Bronchial epithelial cell (primary cell): Measurements from ENCODE around the gene ASPG. TPM values are rescaled to one million over a fixed set of nuclear protein-coding genes. Genes with fewer than 3 reads are reported as not detected.

Experiments
- DNase-seq: peaks from one replicate; pipeline ENCODE4 v3.0.0-alpha.2; 2010; ENCODE audit warnings: low read depth
- FAIRE-seq: peaks from 2 replicates; lab custom pipeline; 2011; peaks lifted over from hg19 to GRCh38; lab: Jason Lieb, UNC
- H3K27me3 ChIP-seq: 2 replicates; pipeline ENCODE4 v1.5.1; 2011; ENCODE audit warnings: low read length; ENCODE audit not compliant: control insufficient read depth, insufficient read depth
- H3K36me3 ChIP-seq: 2 replicates; pipeline ENCODE4 v1.5.1; 2011; ENCODE audit warnings: low read length; ENCODE audit not compliant: control insufficient read depth, insufficient read depth
- H3K4me3 ChIP-seq: 2 replicates; pipeline ENCODE4 v1.5.1; 2011; ENCODE audit warnings: mild to moderate bottlenecking, low read depth, low read length, control low read depth
- CTCF ChIP-seq: IDR thresholded peaks from 2 replicates; pipeline ENCODE4 v1.5.1; 2011; ENCODE audit warnings: mild to moderate bottlenecking, moderate library complexity, low read length, control low read depth, inconsistent platforms; ENCODE audit not compliant: insufficient read depth, severe bottlenecking
- total RNA-seq: library from RNA; depleted of rRNA; stranded (reverse); fragments of >200 nt; gene quantifications from 2 replicates; pipeline ENCODE4 v1.2.1, GENCODE V29; 2014

ASPG gene
- total RNA-seq, 1 donor from 2014 or later: 0.53 TPM

- no peak for DNase-seq
- TF ChIP-seq CTCF: no peak
- no peak overlapping the region for H3K4me3 ChIP-seq
- H3K27me3 ChIP-seq: no peaks in the 10 kb centered on the region
- H3K36me3 ChIP-seq: no peaks in the 10 kb centered on the region
- no peak for FAIRE-seq
These were observed 63.2 kb downstream of the ASPG start for GRCh38 chr14:104148433-104149277.

GRCh38 chr14:104149278-104149595 is 63.7 kb downstream of the ASPG start:
- DNase-seq: no peak
- Histone ChIP-seq H3K36me3 (no peaks in the 10 kb centered on the region), H3K4me3 (no peak overlapping the region), H3K27me3 (no peaks in the 10 kb centered on the region)
- TF ChIP-seq CTCF: no peak
- FAIRE-seq: no peak

- Histone ChIP-seq H3K4me3 (no peak overlapping the region), H3K36me3 (no peaks in the 10 kb centered on the region), H3K27me3 (no peaks in the 10 kb centered on the region)
- DNase-seq (no peak), FAIRE-seq (no peak)
- TF ChIP-seq CTCF: no peak
These were observed 64.2 kb downstream of the ASPG start for GRCh38 chr14:104149617-104150135.

- Histone ChIP-seq H3K4me3 (no peak overlapping the region), H3K27me3 (no peaks in the 10 kb centered on the region), H3K36me3 (no peaks in the 10 kb centered on the region)
- FAIRE-seq: no peak
- TF ChIP-seq CTCF: peak; percentile 7
- no peak for DNase-seq
These were observed 64.9 kb downstream of the ASPG start for GRCh38 chr14:104150136-104151025.

GRCh38 chr14:104151026-104151381 is 65.5 kb downstream of the ASPG start:
- Histone ChIP-seq H3K4me3 (no peak overlapping the region), H3K27me3 (no peaks in the 10 kb centered on the region), H3K36me3 (no peaks in the 10 kb centered on the region)
- TF ChIP-seq CTCF: no peak
- no peak for DNase-seq
- no peak for FAIRE-seq
